HG03175 (cell line): ENCODE measurements around the gene PIK3R1.
A peak's percentile ranks its signal among the peaks of the same experiment; 100 is the strongest.

Experiments used
- ATAC-seq: cut with Tn5 transposase; IDR thresholded peaks from one replicate; pipeline ENCODE4 v1.9.1; 2021; ENCODE audit warnings: mild to moderate bottlenecking, moderate library complexity; ENCODE audit not compliant: unreplicated experiment

The PIK3R1 gene

DNA sequence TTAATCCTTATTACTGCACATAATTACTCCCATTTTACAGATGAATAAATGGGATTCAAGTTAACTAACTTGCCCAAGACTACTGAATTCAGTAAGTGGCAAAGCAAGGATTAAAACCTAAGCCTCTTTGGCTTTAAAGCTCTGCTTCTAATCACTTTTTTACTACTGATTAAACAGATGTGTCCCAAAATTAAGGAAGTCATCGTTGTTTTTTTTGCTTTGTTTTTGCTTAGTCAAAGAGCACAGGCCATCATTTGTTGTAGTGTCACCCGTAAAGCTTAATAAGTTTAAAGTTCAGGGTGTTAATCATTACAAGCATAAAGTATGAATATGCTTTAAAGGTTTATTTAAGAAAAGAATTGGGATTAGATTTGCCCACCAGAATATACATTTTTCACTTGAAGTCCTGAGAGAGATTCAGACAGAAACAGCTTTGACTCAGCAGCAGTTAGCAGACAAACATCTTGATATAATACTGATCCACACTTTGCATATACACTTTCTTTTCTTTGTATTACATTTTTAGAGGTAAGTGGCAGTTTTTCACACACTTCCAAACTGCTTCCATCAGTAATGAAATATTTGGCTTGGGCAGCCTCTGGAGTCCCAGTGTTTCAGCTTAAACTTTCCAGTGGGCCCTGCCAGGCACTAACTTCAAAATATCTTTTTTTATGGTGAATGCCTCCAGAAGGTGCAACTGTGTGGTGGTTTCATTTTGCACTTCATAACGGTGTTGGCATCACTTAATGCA lies 52.7 kb downstream of the PIK3R1 start:
- no peak for ATAC-seq

DNA sequence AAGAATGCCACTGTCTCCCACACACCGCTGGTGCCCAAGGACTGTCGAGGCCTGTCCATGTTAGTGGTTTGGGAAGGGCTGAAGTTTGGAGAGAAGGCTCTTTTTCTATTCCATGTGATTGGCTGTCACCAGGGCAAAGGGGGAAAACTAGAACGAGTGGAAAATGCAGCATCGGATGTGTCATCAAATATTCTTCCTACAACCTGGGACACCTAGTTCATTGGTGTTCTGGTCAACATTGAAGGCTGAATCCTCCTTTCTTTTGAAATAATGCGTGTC lies 53.2 kb downstream of the PIK3R1 start:
- ATAC-seq, result no peak

DNA sequence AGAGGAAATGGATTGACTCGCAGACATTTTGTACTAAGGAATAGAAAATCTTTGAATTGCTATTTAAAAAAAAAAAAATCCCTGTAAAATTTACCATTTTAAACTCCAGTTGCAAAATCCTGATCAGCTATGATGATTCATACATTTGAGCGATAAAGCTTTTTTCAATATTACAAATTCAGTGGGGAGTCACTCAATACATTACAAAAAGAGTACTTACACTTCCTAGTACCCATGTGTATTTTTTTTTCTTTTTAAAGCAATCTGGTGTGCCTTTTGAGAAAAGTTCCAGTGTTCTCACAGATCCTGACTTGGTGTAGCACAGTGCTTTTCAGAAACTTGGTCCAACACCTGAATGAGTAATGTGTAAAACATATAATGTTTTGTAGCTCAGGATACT lies 54.3 kb downstream of the PIK3R1 start:
- ATAC-seq, result no peak

DNA sequence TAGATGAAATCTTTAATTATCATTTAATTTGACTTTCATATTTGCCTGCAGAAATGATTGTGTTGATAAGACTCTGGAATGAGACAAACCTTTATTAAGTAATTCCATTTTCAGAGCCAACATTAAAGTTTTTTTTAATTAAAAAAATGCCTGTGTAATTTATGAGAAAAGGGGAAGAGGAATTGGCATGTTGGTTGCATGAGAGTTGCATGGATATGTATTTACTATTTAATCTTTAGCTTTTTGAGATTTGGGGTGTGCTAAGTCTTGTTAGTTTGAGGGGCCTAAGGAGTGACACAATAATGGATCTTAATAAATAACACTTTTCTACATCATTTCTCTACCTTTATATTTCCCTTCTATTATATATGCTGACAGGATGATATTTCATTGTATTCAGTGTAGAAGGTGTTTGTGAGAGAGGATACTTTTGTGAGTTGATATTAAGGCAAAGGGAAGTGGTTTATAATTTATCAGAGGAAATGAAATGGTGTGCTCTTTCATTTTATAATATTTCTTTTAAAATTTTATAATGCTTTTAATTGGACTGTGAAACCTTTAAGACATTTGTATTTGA lies 54.9 kb downstream of the PIK3R1 start:
- ATAC-seq, result no peak

DNA sequence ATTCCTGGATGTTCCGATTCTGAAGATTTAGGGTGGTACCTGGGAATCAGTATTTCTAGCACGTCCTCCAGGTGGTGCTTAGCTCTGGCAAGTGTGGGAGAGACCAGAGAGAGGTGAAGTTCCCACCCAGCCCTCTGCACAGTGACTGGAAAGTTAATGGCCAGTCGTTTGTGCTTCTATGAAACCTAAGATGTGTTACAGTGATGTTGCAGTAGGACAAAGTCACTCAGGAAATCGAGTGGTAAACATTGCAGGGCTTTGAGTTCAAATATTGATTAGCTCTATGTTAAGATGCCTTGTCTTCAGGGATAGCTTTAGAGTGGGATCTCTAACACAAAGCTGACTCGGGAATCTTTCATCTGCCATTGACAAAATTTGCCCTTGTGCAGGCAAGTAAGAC lies 55.6 kb downstream of the PIK3R1 start:
- ATAC-seq, result no peak

DNA sequence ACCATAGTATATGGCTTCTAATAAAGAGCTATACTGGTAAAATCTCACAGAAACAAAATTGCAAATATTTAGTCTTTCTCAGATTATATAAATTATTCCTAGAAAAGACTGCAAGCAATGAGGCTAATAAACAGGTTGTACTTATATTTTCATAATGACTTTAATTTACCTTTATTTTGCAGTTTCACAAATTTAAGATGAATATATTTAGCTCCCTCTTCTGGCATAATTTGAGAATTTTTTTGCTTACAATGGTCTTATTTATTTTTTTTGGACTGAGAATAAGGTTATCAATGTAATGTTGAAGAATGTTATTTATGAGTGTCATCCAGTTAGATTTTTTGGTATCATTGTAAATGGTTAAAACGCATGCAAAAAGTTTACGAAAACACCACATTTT lies 56.7 kb downstream of the PIK3R1 start:
- no peak for ATAC-seq

DNA sequence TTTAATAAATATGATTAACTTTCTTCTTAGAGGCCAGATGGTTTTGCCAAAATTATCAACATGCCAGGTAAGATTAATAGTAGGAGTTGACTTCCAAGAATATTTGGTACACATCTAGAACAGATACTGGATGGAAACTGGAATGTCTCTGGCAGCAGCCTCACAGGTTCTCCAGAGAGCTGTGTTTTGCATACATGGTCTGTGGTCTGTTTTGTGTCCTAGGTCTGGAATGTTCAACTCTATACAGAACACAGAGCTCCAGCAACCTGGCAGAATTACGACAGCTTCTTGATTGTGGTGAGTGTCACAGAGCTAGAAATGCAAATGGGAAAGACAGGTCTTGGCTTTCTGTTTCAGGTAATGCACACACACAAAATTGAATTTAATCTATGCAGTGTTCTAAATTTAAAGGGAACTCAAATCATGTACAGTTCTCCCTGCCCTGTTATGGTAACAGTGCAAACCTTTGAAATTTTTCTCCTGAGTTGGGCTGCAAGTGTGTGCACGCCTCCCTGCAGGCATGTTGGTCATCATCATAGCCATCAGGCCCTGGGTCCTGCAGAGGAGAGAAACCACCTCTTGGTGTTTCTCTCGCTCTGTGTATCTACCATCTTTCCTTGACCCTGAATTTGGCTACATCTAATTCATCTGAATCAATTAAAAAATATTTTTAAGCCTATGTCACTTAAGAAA lies 58.3 kb downstream of the PIK3R1 start:
- ATAC-seq, result peak; percentile 67

DNA sequence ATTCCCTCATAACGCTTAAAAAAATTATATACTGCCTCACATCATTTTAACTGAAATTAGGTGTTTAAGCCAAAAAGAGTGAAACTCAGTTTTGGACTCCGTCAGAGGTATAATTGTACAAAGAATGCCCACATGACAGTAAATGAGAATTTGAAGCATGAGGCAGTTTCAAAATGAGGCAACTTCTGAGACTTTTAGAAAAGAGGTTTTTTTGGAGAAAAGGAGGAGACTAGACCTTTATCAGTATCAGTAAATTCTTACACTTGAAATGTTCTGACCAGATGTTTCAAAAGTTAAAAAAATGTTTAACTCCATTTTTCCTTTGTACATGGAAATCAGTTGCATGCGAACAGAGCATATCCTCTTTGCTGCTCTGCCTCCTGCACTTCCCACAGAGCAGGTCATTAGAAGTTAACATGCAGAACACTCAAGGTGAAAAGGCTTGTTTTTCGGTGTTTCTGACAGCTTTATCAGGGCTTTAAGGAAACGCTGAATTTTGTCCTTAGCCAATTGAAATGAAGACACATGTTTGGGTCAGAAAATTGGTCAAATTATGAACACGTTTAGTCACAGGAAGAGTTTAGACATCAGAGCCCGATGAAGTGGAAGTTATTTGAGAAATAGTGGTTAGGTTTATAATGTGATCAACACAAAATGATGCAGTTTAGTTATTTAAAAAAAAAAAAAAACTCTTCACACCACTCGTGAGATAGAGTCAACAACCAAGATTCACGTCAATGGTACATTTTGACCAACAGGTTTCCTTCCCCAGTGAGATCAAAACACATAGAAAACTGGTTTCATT lies 59.5 kb downstream of the PIK3R1 start:
- peak; percentile 42 for ATAC-seq

DNA sequence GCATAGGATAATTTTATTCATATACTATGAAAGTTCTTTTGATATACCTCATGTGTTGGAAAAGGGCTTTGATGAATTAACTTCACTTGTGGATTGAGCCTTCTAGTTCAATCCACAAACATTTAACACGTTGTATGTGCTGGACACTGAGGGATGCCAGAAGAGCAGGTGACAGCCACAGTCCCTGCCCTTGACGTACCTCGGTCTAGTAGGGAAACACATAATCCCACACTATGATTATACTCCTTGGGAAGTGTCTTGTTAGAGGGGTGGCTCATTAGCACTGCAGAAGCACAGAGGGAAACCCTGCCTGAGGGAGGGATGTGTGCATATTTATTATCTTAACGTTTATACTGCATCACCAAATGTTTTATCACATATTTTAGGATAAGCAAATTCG lies 61.2 kb downstream of the PIK3R1 start:
- no peak for ATAC-seq

DNA sequence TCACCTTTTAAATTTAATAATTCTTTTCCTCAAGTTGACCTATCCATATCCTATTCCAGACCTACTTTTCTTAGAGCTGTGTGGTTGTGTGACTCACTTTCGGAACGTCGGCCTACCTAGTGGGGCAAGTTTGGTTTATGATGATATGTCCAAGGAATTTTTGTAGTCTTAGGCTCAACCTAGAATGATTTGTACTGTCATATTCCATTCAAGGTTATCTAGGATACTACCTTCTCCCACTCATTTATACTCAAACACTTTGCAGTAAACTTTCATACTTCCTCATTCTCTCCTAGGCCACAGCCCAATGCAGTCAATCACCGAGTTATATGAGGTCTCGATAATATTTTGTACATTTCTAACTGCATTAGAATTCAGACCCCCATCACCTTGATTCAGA lies 61.9 kb downstream of the PIK3R1 start:
- ATAC-seq, result no peak

DNA sequence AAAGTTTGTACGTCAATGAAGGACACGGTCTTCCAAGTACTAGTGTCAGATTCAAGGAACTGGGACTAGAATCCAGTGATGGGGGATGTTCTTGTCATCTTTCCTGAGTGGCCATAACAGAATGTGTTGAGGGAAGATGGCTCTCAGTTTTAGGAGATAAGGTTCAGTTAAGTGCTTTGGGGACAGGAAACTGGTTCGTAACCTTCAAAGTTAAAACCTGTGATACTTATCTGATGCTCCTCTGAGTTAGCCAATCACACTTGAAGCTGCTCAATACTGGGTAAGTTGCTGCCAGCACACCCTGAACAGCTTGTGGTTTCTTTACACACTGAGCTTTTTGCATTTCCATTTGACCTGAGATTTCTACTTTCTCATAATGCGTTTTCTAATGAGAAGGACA lies 64.4 kb downstream of the PIK3R1 start:
- ATAC-seq, result no peak

DNA sequence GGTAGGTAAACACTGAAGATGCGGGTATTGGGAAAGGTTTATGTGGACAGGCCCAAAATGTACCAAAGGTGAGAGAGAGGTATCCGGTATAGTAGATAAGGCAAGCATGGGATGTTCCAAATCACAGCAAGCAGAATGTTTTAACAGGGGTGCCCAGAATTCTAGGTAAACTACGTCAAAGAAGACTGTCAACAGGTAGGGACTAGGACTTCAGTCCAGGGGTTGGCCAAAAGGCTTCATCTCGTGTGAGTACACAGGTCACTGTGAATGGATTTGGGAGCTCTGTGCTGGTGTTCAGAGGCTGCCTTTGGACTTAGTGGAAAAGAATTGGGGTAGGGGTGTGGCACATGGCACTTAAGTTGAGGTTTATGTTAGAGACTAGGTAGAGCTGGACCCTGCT lies 66.4 kb downstream of the PIK3R1 start:
- no peak for ATAC-seq

DNA sequence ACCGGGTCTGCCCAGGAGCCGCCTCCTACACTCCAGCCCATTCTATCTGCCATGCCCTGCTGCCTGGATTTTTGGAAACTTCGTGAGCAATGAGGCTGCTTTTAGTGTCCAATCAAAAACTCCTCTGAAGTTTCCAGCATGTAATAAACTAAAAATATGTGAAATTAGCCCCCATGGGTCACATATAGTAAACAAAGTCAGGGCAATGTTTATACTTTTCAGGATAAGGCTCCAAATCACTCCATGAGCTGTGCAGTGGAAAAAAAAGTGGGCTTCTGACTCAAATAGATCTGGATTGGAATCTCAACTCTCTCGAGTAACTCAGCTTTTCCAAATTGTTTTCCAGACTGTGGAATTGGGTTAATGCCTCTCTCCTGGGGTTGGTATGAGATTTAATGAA lies 68.2 kb downstream of the PIK3R1 start:
- ATAC-seq, result no peak

DNA sequence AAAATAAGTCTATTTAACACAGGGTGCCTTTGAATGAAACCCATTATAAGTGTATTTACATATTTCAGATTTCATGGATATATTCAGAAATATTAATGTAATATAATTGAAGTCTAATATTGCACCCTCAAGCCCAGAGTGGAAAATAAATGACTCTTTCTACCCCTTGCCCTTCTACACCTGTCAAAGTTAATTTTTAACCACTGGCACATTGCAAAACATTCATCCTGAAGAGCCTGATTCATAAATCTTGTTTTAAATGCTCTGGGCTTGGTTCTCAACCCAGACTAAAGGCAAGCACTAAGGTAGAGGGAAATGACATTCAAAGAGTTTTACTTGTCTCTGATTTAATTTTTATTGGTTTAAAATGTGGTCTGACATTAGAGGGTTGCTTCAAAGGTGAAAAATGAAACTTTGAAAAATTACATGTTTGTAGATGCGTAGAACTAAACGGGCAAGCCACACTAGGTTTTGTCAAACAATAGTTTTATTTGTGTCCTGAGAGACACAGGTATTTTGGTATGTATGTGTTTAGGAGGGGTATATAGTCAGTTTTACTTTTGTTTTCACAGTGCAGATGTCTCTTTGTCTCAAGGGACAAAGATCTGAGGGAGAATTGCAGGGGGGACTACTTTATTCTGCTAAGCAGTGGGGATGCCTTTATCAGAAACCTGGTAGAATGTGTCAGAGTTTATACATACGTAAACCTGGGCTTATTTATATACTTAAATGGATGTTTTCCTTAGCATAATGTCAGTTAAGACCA lies 69.7 kb downstream of the PIK3R1 start:
- ATAC-seq, result peak; percentile 29

DNA sequence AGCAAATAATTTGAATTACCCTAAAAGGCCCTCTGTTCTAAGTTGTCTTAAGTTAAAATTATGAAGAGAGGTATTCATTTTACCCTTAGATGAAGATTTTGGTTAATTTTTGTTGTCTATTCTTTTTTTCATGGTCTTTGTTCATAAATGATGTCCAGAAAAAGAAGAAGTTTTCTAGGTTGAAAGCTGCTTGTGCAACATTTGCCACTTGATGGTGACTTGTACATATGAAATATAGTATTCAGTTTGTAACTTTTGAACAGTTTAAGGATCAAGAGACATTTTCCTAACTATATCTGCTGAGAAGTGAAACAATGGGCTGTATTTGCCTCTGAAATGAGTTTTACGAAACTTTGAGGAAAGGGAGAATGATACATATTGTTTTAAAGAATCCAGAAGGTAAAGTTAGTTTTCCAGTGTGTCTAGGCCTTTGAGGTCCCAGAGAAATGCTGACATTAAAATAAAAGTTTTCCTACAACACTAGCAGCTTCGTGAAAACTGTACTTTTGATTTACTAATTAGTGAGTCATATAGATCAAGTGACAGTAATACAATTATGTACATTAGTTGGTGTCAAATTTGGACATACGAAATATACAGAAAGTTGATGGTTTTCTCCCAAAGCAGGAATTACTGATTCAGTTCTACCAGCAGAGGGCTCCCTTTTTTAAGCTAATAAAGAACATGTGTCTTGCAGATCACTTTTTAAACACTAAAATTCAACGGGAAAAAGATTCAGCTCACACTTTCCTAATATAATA lies 70.5 kb downstream of the PIK3R1 start:
- no peak for ATAC-seq

DNA sequence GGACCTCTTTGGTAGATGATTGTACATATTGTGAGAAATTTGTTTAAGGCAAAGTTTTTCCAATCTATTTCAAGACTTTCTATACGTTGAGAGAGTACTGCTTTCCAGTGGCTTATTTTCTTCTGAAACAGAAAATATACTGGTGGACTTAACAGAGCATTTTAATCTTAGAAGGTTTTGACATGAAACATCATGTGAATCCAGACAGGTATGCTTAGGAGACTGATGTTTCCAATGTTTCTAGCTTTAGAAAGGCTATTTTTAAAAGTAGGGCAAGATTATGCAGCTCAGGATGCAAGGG lies 71.0 kb downstream of the PIK3R1 start:
- no peak for ATAC-seq

DNA sequence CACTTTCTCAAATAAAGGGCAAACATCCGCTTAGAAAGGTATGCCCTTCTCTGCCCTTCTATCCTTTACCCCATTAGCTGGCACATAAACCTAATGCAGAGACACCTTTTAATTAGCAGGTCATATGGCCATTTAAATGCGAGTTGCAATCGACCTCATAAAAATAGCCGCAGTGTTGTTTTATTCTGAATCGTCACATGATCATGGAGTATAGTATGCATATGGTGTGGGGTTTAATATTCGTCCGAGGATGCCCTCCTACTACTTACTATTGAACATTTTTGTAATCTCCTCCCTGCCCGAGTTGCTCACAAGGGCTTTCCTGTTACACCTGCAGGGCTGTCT lies 72.0 kb downstream of the PIK3R1 start:
- no peak for ATAC-seq

DNA sequence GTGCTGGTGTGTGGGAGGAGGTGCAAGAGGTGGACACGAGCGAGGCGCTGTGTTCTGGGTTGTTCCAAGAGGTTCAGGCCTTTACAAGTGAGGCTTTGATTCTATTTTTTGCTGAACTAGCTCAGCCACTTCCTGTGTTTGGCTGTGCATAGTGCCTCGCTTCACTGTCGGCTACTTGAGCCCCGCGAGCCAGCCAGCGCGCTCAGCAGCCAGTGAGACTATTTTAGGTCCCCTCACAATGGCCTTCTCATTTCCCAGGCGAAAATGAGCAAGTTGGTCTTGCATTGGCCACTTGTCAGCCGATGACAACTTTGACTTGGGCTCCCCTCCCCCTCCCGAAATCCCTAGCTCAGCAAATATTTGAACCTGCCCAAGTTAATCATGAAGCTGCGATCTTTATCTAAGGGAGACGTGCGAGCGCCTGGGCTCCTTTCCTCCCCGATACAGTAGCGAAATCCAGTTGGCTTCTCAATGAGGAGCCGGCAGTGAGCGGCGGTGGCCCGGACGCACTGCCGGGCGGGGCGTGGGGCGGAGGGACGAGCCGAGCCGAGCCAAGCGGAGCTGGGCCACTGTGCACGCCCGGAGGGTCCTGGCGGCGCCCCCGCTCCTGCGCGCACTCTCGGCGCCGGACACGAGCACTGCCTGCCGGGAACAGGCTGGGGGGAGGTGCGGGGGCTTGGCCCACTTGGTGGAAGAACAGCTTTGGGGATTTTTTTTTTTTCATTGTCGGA lies 72.6 kb downstream of the PIK3R1 start:
- peak; percentile 75 for ATAC-seq

DNA sequence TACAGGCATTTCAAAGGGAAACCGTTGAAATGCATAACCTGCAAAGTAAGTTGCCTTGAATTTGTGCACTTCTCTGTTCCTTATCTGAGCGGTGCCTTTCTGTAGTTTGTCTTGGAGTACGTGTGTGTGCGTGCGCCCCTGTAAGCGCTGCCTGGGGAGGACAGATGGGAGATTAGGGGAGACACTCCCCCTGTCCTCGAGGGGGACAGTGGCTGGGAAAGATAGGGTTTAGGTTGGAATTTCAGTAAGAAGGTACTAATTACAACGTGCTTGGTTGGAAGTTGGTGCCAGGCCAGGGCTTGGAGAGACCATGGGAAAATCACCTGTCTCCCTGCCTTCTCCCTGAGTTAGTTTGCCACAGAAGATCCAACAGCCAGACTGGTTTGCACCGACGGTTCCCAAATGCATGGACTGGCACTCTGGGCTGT lies 73.2 kb downstream of the PIK3R1 start:
- peak; percentile 13 for ATAC-seq

DNA sequence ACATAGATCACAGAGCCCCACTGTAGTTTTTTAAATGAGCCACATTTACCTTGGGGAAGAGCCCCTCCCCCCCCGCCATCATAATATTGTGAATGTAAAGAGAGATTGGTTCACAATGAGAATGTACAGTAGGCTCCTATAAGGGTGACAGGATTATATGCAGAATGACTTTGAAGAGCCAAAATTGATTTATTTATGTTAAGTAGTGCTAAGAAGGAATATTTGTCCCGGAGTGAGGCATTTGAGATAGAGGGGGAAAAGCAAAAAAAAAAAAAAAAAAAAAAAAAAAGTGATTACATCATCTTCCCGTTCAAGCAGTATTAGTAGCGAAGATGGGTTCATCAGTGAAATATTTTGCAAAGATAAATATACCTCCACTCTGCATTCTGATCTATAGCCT lies 73.9 kb downstream of the PIK3R1 start:
- no peak for ATAC-seq
